Measurements from ENCODE around the gene KRT4.

Gene KRT4

DNA sequence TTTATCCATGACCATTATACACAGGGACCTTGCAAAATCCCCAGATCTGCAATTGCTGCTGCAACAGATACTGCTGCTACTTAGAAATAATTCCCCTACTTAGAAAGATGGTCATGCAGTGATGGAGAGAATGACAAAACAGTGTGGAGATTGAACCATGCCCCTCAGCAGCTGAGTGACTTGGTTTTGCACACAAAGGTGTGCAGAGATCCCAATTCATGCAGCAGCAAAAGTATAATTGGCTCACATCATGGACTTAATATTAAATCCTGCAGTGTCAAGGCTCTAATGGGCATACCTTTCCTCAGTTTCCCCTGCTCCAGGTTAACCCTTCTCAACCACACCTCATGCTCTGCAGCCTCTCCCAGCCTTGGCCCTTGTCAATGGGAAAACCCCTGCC, 37.9 kb upstream of the KRT4 start:
- CTCF ChIA-PET: interaction anchor here (0.9 kb wide), 1 partner anchor 33 kb away, joined by 3 read pairs; no protein-coding TSS in a partner anchor
- POLR2A ChIA-PET: no interaction called here
- DNase-seq (ENCODE audit: extremely low spot score): no peak
- TF ChIP-seq CTCF (IDR thresholded peaks at IDR 0.05; ENCODE audit: control extremely low read depth, extremely low read depth, low read depth, missing control alignments): no peak

DNA sequence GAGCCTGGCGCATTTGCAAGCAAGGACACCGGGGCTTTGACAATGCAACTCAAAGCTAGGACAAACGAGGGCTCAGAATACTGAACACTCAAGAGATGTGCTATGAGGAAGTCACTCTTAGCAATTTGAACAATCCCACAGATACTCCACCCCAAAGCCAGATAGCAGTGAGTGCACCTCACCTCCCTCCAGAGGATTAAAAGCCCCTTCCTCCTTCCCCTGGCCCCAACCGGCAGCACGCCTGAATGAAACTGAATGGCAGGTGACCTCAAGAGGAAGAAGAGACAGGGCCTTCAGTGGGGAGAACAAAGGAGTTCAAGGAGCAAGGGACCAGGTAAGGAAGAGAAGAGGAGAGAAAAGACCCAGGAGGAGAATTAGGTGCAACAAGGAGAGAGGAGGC, 36.8 kb upstream of the KRT4 start:
- TF ChIP-seq CTCF (IDR thresholded peaks at IDR 0.05; ENCODE audit: control extremely low read depth, extremely low read depth, low read depth, missing control alignments): no peak
- DNase-seq (ENCODE audit: extremely low spot score): no peak
- ChIA-PET POLR2A (no interaction called here), CTCF (interaction anchor here (1.8 kb wide), 1 partner anchor 20 kb away, joined by 5 read pairs; no protein-coding TSS in a partner anchor)

DNA sequence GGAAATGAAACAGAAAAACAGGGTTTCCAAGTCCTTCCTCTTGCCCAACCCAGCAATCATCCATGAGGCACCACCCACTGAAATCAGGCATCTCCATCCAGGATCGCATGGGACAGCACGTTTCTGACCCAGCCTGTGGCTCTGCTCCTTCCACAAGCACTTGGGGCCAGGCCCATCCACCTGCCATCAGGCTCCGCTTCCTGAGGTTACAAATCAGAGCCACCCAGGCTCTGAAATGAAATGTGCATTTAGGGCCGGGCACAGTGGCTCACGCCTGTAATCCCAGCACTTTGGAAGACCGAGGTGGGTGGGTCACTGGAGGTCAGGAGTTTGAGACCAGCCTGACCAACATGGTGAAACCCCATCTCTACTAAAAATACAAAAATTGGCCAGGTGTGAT, 35.6 kb upstream of the KRT4 start:
- POLR2A ChIA-PET: no interaction called here
- CTCF ChIA-PET: interaction anchor here (1.8 kb wide), 1 partner anchor 21 kb away, joined by 5 read pairs; no protein-coding TSS in a partner anchor
- no peak for DNase-seq (ENCODE audit: extremely low spot score)
- no peak for TF ChIP-seq CTCF (IDR thresholded peaks at IDR 0.05; ENCODE audit: control extremely low read depth, extremely low read depth, low read depth, missing control alignments)

GRCh38 chr12:52848661-52849255, 34.8 kb upstream of the KRT4 start, which contains the start of gene KRT78:
Gene KRT78, minus strand, starts transcription at chr12:52848994. Its CDS starts 64 bp downstream, at chr12:52848930.
- no peak for TF ChIP-seq CTCF (IDR thresholded peaks at IDR 0.05; ENCODE audit: control extremely low read depth, extremely low read depth, low read depth, missing control alignments)
- no peak for DNase-seq (ENCODE audit: extremely low spot score)
- ChIA-PET POLR2A (no interaction called here), CTCF (interaction anchor here (1.8 kb wide), 1 partner anchor 22 kb away, joined by 5 read pairs; no protein-coding TSS in a partner anchor)

DNA sequence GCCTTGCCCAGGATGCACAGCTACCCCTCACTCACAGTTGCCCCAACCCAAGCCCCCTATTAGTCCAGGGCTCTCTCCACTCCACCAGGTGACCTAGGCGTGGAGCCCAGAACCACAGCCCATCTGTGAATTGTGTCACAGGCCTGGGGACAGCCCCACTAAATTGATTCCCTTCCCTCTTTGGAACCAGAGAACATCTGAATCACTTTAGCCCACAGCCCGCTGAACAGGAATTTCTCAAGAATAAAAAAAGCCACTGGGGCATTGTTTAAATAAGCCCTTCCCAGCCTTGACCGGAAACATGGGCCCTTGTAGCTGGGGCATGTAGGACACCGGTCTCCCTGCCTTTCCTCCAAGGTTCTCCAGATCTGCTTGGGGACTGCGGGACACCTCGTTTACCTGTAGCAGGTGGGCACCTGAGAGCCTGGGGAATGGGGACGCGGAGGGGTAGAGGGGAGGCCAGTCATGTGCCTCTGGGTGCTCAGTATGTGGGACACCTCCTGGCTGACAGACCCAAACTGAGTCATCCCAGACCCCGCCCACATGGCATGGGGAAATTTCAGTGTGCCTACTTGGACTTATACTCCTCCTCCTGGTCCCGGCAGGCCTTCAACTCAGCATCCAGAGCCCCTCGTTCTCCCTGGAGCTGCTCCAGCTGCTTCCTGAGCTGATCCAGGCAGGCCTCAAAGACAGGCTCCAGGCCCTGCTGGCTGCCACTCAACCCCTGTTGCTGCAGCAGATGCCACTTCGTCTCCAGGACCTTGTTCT, 33.6 kb upstream of the KRT4 start:
- TF ChIP-seq CTCF (IDR thresholded peaks at IDR 0.05; ENCODE audit: control extremely low read depth, extremely low read depth, low read depth, missing control alignments): no peak
- ChIA-PET POLR2A (no interaction called here), CTCF (no interaction called here)
- DNase-seq (ENCODE audit: extremely low spot score): no peak

DNA sequence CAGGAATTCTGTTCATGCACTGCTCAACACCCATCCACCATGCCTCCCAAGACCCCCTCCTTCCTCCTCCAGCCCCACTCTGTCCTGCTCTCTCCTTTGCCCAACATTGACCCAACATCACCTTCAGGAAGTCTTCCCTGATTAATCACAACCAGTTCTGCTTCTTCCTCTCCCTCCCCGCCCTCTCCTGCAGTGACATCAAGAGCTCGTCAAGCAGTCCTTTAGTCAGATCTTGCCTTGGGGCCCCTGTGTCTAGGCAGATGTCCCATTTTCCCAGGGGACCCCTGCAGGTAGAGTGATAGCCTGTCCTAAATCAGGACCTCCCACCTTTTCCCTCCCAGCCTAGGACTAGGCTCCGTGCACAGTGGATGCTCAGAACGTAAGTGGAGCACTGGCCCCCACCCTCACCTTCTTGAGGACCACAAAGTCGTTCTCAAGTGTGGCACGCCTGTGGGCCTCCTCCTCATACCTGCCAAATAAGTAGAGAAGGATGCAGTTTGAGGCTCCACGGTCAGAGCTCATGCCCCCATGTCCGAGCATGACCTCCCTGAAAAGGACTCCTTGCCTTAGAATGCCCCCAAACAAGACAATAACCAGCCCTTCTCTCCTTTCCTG, 32.5 kb upstream of the KRT4 start:
- no peak for TF ChIP-seq CTCF (IDR thresholded peaks at IDR 0.05; ENCODE audit: control extremely low read depth, extremely low read depth, low read depth, missing control alignments)
- CTCF ChIA-PET: interaction anchor here (1.3 kb wide), 1 partner anchor 39 kb away, joined by 4 read pairs; no protein-coding TSS in a partner anchor
- POLR2A ChIA-PET: no interaction called here
- DNase-seq (ENCODE audit: extremely low spot score): no peak
